HT1080 (cell line): ENCODE results near the gene LDLRAD1. TPM values are rescaled to one million over a fixed set of nuclear protein-coding genes. Genes with fewer than 3 reads are reported as not detected.
A peak's percentile ranks its signal among the peaks of the same experiment; 100 is the strongest.
"Not testable (repeated sequence)": the region's sequence is repeated elsewhere in the genome, so short reads cannot be mapped to it uniquely, and the experiment has no call there.

Source experiments
- DNase-seq: peaks from one replicate; pipeline ENCODE4 v3.0.0-alpha.2; 2015; ENCODE audit warnings: low read depth
- polyA plus RNA-seq, 2 experiments: library from polyadenylated mRNA; depleted of rRNA; stranded (reverse); fragments of >200 nt; gene quantifications; 2 replicates each; pipeline ENCODE4 v1.2.3, GENCODE V29; 2015
- total RNA-seq: library from RNA; depleted of rRNA; stranded (reverse); fragments of >200 nt; shearing (Covaris generic); gene quantifications from 2 replicates; pipeline ENCODE4 v1.2.3, GENCODE V29; 2014; rRNA removed

The LDLRAD1 gene
- not detected in 2 replicates for total RNA-seq
- not detected in 2 replicates for polyA plus RNA-seq (2015; cell fraction: cytosol; rRNA removed)
- polyA plus RNA-seq (2015; cell fraction: nucleus; rRNA removed) = not detected in 2 replicates

GRCh38 chr1:54017979-54018378 lies at the start of gene LDLRAD1:
Gene LDLRAD1, minus strand, starts transcription at chr1:54018186. Its CDS starts 74 bp downstream, at chr1:54018112.
- DNase-seq = no peak

- no peak for DNase-seq
Measured at GRCh38 chr1:54064299-54064698, 46.3 kb upstream of the LDLRAD1 start.

DNA sequence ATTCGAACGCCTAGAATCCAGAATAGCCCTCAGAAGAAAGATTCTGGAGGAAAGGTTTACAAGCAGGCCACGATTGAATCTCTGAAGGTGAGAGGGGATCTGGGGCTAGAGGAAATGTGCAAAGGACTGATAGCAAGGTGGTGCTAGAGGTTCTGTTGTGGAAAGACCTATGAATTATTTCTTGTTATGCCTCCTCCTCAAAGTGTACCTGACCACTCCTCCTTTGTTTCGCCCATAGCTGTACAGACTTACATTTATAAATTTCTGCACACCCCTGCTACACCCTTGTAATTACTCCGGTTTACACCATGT lies 36.4 kb upstream of the LDLRAD1 start:
- no peak for DNase-seq

GRCh38 chr1:54053745-54054437 lies 35.9 kb upstream of the LDLRAD1 start:
- DNase-seq = no peak

GRCh38 chr1:54052934-54053744 lies 35.2 kb upstream of the LDLRAD1 start, which contains the start of the genes TCEANC2 and TMEM59:
Gene TCEANC2, plus strand, starts transcription at chr1:54053608. Its CDS starts 815 bp downstream, at chr1:54054423.
Gene TMEM59, minus strand, starts transcription at chr1:54053204. Its CDS starts 16 bp downstream, at chr1:54053188.
- peak; percentile 99 for DNase-seq

DNA sequence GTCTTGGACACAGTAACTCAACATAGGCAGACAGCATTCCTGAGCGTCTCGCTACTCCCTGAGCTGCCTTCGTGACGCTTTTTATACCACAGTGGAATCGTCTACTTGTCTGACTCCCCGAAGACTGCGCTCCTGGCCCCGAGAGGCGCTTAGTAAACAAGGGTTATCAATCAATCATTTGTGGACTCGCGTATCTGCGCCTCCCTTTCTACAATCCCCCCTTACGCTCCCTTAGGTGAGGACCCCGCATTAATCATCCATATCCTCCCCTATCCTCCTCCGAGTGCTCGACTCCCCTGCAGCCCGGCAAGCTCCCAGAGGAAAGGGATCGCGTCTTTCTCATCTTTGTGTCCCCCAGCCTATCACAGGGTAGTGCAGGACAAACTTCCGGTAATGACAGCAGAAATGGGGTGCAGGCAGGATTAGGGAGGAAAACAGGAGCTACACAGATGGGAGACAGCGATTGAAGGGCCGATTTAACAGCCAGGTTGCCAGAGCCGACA lies 34.5 kb upstream of the LDLRAD1 start:
- DNase-seq = peak; percentile 28

DNA sequence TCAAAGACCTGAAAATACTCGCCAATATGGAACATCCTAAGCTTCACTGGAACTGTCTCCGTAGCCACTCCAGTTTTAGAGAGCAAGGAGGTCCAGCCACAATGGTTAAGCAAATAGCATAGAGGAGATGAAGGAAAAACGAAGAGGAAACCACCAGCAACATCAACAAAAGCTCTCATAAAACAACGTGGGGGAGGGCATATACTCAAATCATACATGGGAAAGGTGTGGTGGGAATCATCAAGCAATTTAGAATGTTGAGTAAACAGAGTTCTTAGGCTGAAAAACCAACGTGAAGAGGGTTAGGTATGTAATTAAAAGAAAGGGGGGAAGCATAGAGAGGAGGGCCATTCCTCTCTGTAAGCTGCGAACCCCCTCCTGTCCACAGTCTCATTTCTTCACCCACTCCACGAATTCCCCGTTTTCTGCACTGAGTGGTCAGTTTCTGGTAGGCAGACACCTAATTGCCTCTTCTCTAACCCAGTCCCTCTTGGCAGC lies 34.0 kb upstream of the LDLRAD1 start:
- DNase-seq = no peak

DNA sequence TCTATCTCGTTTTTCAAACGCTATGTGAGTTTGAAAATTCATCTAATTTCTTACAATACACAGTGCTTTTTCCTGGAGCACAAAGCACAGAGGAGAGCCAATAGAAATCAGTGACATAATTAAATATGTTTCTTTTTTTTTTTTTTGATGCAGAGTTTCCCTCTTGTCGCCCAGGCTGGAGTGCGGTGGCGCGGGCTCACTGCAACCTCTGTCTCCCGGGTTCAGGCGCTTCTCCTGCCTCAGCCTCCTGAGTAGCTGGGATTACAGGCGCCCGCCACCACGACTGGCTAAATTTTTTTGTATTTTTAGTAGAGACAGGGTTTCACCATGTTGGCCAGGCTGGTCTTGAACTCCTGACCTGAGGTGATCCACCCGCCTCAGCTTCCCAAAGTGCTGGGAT lies 32.4 kb upstream of the LDLRAD1 start:
- DNase-seq = not testable (repeated sequence)

GRCh38 chr1:54047384-54048305 lies 29.7 kb upstream of the LDLRAD1 start:
- no peak for DNase-seq

DNA sequence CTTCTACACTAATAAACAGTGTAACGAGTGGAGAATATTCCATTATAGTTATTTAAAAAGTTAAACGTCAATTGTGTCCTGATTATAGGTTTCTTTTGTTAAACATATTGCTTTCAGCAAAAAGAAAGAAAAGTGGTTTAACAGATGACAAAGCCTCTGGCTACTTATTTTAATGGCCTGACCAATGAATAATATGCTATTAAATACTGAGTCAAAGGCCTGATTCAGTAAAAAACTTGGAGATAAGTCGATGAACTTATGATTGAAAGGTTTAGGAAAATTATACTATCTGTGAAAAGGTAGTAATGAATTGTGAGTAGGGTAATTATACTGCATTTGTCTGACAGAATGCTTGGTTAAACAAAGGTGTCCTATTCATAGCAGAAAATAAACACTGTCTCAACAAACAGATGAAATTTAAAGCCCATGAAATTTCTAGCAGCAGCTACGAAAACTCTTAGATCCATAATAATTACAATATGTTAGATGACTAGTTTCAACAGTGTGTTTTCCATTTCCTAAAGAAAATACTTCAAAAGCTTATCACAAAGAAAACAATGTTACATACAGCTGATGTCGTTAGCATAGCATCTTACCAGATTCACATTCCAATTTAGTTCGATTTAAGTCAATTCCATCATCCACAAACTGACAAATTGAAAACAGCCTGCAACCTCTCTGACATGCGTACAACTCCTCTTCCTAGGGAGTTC lies 28.8 kb upstream of the LDLRAD1 start:
- no peak for DNase-seq

- DNase-seq = no peak
Measured at GRCh38 chr1:54045496-54045895, 27.5 kb upstream of the LDLRAD1 start.

- DNase-seq = no peak
Measured at GRCh38 chr1:54041806-54042205, 23.8 kb upstream of the LDLRAD1 start.

DNA sequence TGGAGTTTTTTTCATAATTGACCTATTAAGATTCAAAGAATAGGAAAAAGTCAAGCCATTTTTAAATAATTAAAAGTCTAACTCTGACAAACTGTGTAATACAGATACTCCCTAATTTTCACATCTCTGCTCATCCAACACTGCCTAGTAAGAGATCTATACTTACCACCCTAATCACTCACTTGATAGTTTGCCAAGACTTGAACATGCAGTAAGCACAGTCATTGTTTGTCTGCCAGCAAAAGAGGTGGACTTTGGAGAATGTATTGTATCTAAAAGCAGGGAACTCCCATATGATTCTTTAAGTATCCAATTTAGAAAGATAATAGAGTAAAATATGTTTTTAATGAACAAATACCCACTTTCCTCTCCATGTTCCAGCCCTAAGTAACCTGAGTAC lies 19.5 kb upstream of the LDLRAD1 start:
- DNase-seq = no peak

DNA sequence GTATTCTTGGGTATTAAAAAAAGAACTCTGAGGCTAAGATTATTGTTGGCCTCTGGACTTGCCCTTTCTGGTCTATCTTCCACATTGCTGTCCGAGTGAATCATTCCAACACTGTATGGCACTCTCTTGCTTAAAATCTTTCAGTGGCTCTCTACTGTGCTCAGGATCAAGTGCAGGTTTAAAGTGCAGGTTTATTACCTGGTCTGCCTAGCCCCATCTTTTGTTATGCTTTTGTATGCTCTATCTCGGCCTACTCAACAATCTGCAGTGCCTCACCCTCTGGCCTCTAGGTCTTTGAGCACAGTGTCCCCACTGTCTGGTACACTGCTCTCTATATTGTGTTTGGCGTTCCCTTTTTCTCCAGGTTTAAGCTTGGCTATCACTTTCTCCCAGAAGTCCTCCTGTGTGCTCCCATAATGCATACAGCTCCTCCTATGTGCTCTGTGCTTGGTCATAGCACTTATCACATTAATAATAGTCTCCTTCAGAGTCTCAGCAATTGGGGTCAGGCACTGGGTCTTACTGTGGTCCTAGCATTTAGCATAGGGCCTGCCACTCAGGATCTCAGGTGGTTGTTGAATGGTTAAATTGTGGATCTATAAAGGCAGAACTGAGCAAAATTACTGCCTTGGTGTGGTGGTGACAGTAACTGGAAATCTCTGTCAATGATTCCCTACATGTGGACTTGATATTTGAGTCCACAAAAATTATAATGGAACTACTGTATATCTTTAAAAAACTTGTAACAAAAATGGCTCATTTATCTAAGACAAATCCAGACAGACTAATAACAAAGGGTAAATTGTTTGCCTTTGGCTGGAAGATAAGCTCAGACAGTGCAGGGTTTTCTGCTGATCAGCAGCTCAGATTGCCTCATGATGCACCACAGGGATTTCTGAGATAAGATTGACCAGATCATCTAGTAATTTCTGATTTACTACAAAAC lies 10.6 kb upstream of the LDLRAD1 start:
- DNase-seq = no peak

GRCh38 chr1:54027848-54028247 lies 9.9 kb upstream of the LDLRAD1 start:
- no peak for DNase-seq

GRCh38 chr1:54024811-54025210 lies 6.8 kb upstream of the LDLRAD1 start:
- not testable (repeated sequence) for DNase-seq

DNA sequence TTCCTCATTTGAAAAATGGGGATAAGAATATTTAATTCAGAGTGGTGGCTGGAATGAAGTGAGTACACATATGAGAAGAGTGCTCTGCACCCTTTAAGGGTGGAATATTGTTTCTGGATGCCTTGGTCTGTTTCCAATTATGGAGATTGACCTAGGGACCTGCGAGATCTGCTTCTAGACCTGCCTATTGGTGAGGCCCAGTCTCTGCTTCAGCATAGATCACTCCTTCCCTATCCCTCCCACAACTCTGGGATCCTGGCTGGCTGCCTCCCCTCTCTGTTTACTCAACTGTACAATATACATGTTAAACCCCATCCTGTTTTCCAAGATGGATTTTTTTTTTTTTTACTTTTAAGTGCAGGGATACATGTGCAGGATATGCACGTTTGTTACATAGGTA lies 6.4 kb upstream of the LDLRAD1 start:
- DNase-seq = no peak

GRCh38 chr1:54019562-54020176 lies 1.7 kb upstream of the LDLRAD1 start:
- DNase-seq = not testable (repeated sequence)

- DNase-seq = no peak
Measured at GRCh38 chr1:54018635-54019034, 649 bp upstream of the LDLRAD1 start.
